Spleen (tissue), 11 donors: Measurements from ENCODE around the gene SYAP1. TPM values are rescaled to one million over a fixed set of nuclear protein-coding genes. Genes with fewer than 3 reads are reported as not detected.

Experiments used
- DNase-seq: peaks from one replicate; pipeline ENCODE4 v3.0.0-alpha.2; 2020
- H3K27ac ChIP-seq, 8 donors: fragments of 200-600 bp; sonication (generic) in 7 of 8; 1 replicate in 4 of 8; 2 replicates in 4 of 8; pipeline versions ENCODE4 v1.5.0 to v1.8.0; 2016 to 2021; ENCODE audit warnings: inconsistent platforms in 4 of 8, mild to moderate bottlenecking in 4 of 8, moderate library complexity in 1 of 8
- H3K27me3 ChIP-seq, 7 donors: fragments of 200-600 bp; sonication (generic) in 6 of 7; replicated peaks in 1 of 7; 1 replicate in 4 of 7; 2 replicates in 3 of 7; pipeline versions ENCODE4 v1.5.0 to v1.8.0; 2016 to 2021; ENCODE audit warnings: inconsistent platforms in 3 of 7, mild to moderate bottlenecking in 1 of 7
- H3K36me3 ChIP-seq, 6 donors: fragments of 200-600 bp; sonication (generic) in 5 of 6; 1 replicate in 4 of 6; 2 replicates in 2 of 6; pipeline versions ENCODE4 v1.5.0 to v1.8.0; 2016 to 2021; ENCODE audit warnings: inconsistent platforms in 2 of 6
- H3K4me1 ChIP-seq, 6 donors: fragments of 200-600 bp; sonication (generic) in 5 of 6; 1 replicate in 3 of 6; 2 replicates in 3 of 6; pipeline versions ENCODE4 v1.5.0 to v1.8.0; 2016 to 2021; ENCODE audit warnings: inconsistent platforms in 3 of 6
- H3K4me3 ChIP-seq, 8 donors: fragments of 200-600 bp; sonication (generic) in 7 of 8; 1 replicate in 4 of 8; 2 replicates in 4 of 8; pipeline versions ENCODE4 v1.5.0 to v1.8.0; 2016 to 2021; ENCODE audit warnings: inconsistent platforms in 4 of 8, mild to moderate bottlenecking in 4 of 8, moderate library complexity in 2 of 8
- H3K9me3 ChIP-seq, 8 donors: fragments of 200-600 bp; sonication (generic) in 7 of 8; 1 replicate in 4 of 8; 2 replicates in 4 of 8; pipeline versions ENCODE4 v1.5.0 to v1.8.0; 2016 to 2021; ENCODE audit warnings: inconsistent platforms in 4 of 8
- POLR2A ChIP-seq, 3 donors: fragments of 450-650 bp; IDR thresholded peaks; one replicate each; pipeline ENCODE4 v1.5.1; 2017; ENCODE audit warnings: antibody characterized with exemption in 3 of 3, mild to moderate bottlenecking in 1 of 3
- POLR2AphosphoS5 ChIP-seq, 3 donors: sonication (generic); formaldehyde crosslinking; IDR thresholded peaks; one replicate each; pipeline ENCODE4 v1.5.1; 2017; ENCODE audit warnings: antibody characterized with exemption in 3 of 3
- WGBS, 5 donors: extraction: QIAGEN DNeasy Blood & Tissue Kit in 3 of 5; methylation state at CpG; one replicate each; pipeline versions ENCODE4 v1.1.5 to v1.1.7; 2013 to 2018; 5-methylcytosine and 5-hydroxymethylcytosine counted together
- intact Hi-C: fragments of 100-400 bp; cut with DNase I; formaldehyde crosslinking; loops from one replicate; pipeline ENCODE4 v1.15.0; 2023; ENCODE audit warnings: low total_unique reads
- polyA plus RNA-seq, 3 donors: library from polyadenylated mRNA; stranded (reverse); fragments of 200-250 nt; gene quantifications; one replicate each; pipeline ENCODE4 v1.2.1, GENCODE V29; 2013
- total RNA-seq, 7 donors: library from RNA; depleted of rRNA in 3 of 7; stranded (reverse); fragments of >200 nt in 3 of 7; fragmentation: NEBNext Ultra II Directional in 4 of 7; extraction: Animal tissue kit (Norgen Biotek cat#: 25700) in 4 of 7; gene quantifications; one replicate each; pipeline versions ENCODE4 v1.1.0 to v1.2.1, GENCODE V29; 2016 to 2021
- TF ChIP-seq, protein P1 (sequence below), 11 experiments: fragments of 200-600 bp in 7 of 11; fragments of 450-650 bp in 4 of 11; sonication (generic) in 4 of 11; IDR thresholded peaks in 8 of 11; conservative IDR thresholded peaks in 3 of 11; 1 replicate in 7 of 11; 2 replicates in 4 of 11; pipeline versions ENCODE4 v1.4.0 to v1.8.0; 2016 to 2021; ENCODE audit warnings: antibody characterized with exemption in 11 of 11, inconsistent platforms in 4 of 11, mild to moderate bottlenecking in 1 of 11
- donor health status: healthy with polysubstance abuse.
- donor health status: DM: no; HTN: no; CAD: no; lungs with moderate emphysema.
- donor health status: DM: no; HTN: no; CAD: no.
- donor health status: Bipolar disorder and iron deficiency.
- donor health status: healthy.
- donor health status: DM: no; HTN: no; CAD: no.
- donor health status: DM: yes; HTN: yes; CAD: no.

SYAP1 gene
- total and polyA plus RNA-seq, 10 donors: 6.9 to 23.2 (median 17.9) TPM

DNA sequence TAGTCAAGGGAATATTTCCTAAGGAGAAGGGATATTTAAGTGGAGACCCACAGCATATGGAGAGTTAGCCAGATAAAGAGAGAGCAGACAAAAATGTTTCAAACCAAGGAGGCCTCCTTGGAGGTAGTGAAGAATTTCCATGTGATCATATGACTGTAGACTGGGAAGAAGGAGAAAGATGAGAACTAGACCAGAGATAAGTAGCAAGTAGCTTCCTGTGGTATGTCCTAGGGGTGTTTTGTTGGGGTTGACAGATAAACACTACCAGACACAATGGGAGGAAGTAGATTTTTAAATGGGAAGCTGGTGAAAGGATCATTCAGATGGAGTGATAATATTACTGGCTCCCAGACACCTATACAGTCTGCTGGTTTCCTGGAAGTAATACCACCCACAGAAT is 13.6 kb downstream of the SYAP1 start:
- no peaks in the 10 kb centered on the region for H3K9me3 ChIP-seq
- no peaks in the 10 kb centered on the region for H3K27me3 ChIP-seq
- intact Hi-C loops: no loop called here
- H3K4me3 ChIP-seq: no peak overlapping the region
- H3K27ac ChIP-seq: no peak overlapping the region
- no peaks in the 10 kb centered on the region for H3K4me1 ChIP-seq
- peaks cover 0 to 45% (median 25%) of the 10 kb centered on the region in 6 donors for H3K36me3 ChIP-seq
- TF ChIP-seq, protein P1, sequence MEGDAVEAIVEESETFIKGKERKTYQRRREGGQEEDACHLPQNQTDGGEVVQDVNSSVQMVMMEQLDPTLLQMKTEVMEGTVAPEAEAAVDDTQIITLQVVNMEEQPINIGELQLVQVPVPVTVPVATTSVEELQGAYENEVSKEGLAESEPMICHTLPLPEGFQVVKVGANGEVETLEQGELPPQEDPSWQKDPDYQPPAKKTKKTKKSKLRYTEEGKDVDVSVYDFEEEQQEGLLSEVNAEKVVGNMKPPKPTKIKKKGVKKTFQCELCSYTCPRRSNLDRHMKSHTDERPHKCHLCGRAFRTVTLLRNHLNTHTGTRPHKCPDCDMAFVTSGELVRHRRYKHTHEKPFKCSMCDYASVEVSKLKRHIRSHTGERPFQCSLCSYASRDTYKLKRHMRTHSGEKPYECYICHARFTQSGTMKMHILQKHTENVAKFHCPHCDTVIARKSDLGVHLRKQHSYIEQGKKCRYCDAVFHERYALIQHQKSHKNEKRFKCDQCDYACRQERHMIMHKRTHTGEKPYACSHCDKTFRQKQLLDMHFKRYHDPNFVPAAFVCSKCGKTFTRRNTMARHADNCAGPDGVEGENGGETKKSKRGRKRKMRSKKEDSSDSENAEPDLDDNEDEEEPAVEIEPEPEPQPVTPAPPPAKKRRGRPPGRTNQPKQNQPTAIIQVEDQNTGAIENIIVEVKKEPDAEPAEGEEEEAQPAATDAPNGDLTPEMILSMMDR (IDR thresholded peaks at IDR 0.05 in 8 of 11, conservative IDR thresholded peaks at IDR 0.05 in 3 of 11): no peak
- TF ChIP-seq POLR2AphosphoS5 (IDR thresholded peaks at IDR 0.05): no peak
- TF ChIP-seq POLR2A (IDR thresholded peaks at IDR 0.05): no peak
- no peak for DNase-seq

DNA sequence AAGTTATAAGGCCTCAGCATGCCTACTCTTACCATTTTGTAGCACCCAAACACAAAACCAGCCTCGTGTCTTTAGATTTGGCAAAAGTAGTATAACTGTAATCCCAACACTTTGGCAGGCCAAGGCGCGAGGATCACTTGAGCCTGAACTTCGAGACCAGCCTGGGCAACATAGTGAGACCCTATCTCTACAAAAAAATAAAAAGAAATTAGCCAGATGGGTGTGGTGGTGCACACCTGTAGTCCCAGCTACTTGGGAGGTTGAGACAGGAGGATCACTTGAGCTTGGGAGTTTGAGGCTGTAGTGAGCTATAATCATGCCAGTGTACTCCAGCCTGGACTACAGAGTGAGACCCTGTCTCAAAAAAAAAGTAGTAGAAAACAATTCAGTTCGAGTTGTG is 17.6 kb downstream of the SYAP1 start:
- TF ChIP-seq POLR2AphosphoS5 (IDR thresholded peaks at IDR 0.05) (no peak), POLR2A (IDR thresholded peaks at IDR 0.05) (no peak)
- TF ChIP-seq, protein P1 (IDR thresholded peaks at IDR 0.05 in 8 of 11, conservative IDR thresholded peaks at IDR 0.05 in 3 of 11): no peak
- 75 to 100% (median 95%) methylated on average over 5 of the region's 5 CpGs for WGBS, 5 donors
- Histone ChIP-seq H3K27ac (no peak overlapping the region), H3K4me1 (no peaks in the 10 kb centered on the region), H3K4me3 (no peak overlapping the region), H3K36me3 (peaks cover 0 to 79% (median 45%) of the 10 kb centered on the region in 6 donors), H3K9me3 (no peaks in the 10 kb centered on the region), H3K27me3 (no peaks in the 10 kb centered on the region)
- intact Hi-C loops: no loop called here
- DNase-seq: no peak

DNA sequence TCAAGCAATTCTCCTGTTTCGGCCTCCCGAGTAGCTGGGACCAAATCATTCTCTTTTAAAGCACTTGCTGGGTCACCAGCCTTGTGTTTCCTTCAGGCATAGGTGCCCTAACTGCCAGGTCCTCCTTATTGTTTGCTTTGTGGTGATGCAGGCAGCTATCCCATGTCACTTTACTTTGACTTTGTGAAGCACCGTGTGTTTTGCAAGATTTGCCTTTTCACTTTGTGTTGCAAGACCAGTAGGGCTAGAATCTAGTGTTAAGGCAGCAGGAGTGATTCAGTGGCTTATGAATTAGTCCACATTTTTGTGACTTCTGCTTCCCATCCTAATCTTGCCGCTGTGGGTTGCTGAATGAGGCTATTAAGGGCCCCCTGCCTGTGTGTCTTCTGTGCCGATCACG is 20.2 kb downstream of the SYAP1 start:
- Histone ChIP-seq H3K9me3 (no peaks in the 10 kb centered on the region), H3K27ac (no peak overlapping the region), H3K4me3 (no peak overlapping the region), H3K36me3 (peaks cover 10 to 96% (median 65%) of the 10 kb centered on the region in 6 donors), H3K27me3 (no peaks in the 10 kb centered on the region), H3K4me1 (no peaks in the 10 kb centered on the region)
- TF ChIP-seq POLR2AphosphoS5 (IDR thresholded peaks at IDR 0.05) (no peak), POLR2A (IDR thresholded peaks at IDR 0.05) (no peak)
- TF ChIP-seq, protein P1 (IDR thresholded peaks at IDR 0.05 in 8 of 11, conservative IDR thresholded peaks at IDR 0.05 in 3 of 11): no peak
- no peak for DNase-seq
- intact Hi-C loops: no loop called here
- 52 to 72% (median 70%) methylated on average over 5 to 6 of the region's 6 CpGs for WGBS, 5 donors

DNA sequence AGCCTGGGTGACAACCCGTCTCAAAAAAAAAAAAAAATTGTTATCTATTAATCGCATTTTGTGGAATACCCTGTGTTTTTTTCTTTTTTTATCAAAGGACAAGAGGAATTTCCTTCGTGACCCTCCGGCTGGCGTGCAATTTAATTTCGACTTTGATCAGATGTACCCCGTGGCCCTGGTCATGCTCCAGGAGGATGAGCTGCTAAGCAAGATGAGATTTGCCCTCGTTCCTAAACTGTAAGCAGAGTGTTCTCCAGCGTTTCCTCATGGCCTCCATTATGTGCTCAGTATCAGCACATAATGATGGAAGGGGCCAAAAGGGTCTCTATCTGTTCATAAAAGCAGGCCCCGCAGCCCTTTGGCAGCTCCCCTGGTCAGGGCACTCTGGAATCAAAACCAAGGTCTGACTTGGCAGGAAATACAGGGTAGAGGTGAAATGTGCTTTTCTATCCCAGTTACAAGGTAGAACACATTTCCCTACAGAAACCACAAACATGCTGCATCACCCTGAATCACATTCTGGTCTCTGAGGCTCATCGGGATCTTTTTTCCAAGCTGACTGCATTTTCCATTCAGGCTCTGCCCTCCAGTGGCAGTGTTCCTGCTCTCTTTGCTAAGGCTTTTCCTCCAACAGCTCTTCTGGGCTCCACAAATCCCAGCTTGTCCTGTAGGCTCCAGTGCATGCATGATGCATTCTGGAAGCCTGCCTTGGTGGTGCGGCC is 24.4 kb downstream of the SYAP1 start:
- no peak for DNase-seq
- Histone ChIP-seq H3K36me3 (peaks cover 10 to 99% (median 64%) of the 10 kb centered on the region in 6 donors), H3K9me3 (no peaks in the 10 kb centered on the region), H3K27ac (no peak overlapping the region), H3K4me1 (no peaks in the 10 kb centered on the region), H3K4me3 (no peak overlapping the region), H3K27me3 (no peaks in the 10 kb centered on the region)
- TF ChIP-seq POLR2AphosphoS5 (IDR thresholded peaks at IDR 0.05) (no peak), POLR2A (IDR thresholded peaks at IDR 0.05) (no peak)
- TF ChIP-seq, protein P1 (IDR thresholded peaks at IDR 0.05 in 8 of 11, conservative IDR thresholded peaks at IDR 0.05 in 3 of 11): no peak
- intact Hi-C loops: no loop called here
- 93 to 96% (median 94%) methylated on average over 10 to 12 of the region's 12 CpGs for WGBS, 5 donors
